ENCODE measurements around the gene TUT4.

Gene TUT4

DNA sequence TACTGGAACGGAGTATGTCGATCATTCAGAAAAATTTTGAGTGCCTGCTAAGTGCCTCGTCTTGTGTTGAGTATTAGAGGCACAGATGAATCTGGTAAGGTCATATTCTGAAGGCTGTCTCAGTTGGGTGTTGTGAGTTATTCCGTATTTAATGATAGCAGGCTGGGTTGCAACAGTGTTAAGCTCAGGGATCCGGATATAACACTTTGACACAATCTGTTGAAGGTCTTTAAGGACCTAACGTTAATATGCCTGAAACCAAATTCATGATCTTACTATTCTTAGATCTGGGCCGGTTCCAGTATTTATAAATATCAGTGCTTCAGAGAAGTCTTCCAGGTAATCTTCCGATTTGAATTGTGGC lies 147.9 kb downstream of the TUT4 start:
- peak overlapping the region; percentile 89 for H3K27ac ChIP-seq
- TF ChIP-seq CTCF (conservative IDR thresholded peaks at IDR 0.05): peak; percentile 11; the same call in 1 of the 2 replicates

GRCh38 chr1:52404116-52404974 lies 148.5 kb downstream of the TUT4 start, which contains the start of the genes ORC1 and PRPF38A:
TSS of gene ORC1 (minus strand) at chr1:52404423. CDS start at chr1:52402223, 2,200 bp downstream.
TSS of gene PRPF38A (plus strand) at chr1:52404602. CDS start at chr1:52404750, 148 bp downstream.
- peak within 1 kb of the TSS; percentile 89 for H3K27ac ChIP-seq
- TF ChIP-seq CTCF (conservative IDR thresholded peaks at IDR 0.05): peak; percentile 61

DNA sequence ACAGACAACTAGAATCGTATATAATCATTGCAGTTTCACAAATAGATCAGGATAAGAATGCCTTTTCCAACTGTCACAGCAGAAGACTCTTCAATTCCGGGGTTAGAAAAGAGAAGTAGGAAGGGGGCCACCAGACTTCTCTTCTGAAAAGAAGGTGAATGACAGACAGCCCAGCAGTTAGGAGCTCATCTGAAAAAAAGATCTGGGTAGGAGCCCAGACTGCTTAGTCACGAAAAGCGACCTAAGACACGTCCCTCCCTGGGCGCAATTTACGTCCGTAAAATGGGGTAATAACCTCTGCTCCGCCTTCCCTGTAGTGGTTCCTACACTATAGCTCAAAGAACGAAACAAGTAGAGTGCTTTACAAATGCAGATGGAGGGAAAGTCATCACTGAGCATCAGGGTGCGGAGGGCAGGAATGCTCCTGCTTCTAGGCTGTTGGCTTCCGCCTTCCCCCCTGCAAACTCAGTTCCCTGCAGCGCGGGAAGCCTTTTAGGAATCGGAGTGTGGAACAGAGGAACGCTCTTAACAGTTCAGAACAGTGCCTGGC lies 149.3 kb downstream of the TUT4 start:
- peak overlapping the region; percentile 89 for H3K27ac ChIP-seq
- TF ChIP-seq CTCF (conservative IDR thresholded peaks at IDR 0.05): no peak

- no peak for TF ChIP-seq CTCF (conservative IDR thresholded peaks at IDR 0.05)
- peak overlapping the region; percentile 89 for H3K27ac ChIP-seq
Measured at GRCh38 chr1:52402860-52403240, 150.0 kb downstream of the TUT4 start.

DNA sequence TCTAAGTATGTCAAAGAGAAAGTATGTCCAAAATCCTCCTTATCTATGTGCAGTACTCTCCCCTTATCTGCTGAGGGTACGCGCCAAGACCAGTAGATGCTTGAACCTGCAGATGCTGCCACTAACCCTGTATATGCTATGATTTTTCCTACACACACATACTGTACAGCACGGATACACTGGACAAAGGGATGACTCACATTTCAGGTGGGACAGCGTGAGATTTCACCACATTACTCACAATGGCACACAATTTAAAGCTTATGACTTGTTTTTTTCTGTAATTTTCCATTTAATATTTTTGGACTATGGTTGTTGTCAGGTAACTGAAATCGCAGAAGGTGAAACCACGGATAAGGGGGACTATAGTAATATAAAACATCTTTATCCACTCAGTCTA lies 152.8 kb downstream of the TUT4 start:
- H3K27ac ChIP-seq: no peak overlapping the region
- TF ChIP-seq CTCF (conservative IDR thresholded peaks at IDR 0.05): no peak

DNA sequence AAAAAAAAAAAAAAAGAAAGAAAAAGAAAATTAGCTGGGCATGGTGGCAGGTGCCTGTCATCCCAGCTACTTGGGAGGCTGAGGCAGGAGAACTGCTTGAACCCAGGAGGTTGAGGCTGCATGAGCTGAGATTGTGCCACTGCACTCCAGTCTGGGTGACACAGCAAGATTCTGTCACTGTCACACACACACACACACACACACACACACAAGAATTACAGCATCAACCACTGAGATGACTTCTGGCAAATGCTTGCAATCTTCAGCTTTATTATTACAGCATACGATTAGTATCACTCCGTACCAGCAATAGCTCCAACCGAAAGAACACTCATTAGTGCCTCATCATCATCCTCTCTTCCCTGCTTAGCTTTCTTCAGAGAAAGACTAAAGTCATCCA lies 153.3 kb downstream of the TUT4 start:
- no peak for TF ChIP-seq CTCF (conservative IDR thresholded peaks at IDR 0.05)
- H3K27ac ChIP-seq: no peak overlapping the region

DNA sequence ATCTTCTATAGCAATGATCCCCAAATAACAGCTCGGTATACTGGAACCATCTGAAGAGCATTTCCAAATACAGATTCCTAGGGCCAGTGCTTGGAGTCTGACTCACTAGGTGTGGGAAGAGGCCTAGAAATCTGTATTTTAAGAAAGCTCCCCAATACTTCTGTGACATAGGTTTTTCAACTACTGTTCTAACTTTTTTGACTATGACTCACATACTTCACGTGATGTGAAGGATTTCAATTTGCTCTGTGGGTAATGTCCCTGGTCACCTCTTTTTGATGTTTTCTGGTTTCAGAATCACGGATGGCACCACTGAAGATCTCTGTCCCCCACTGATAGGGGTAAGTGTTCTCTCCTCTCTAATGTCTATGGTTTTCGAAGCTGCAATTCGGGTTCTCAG lies 159.7 kb downstream of the TUT4 start:
- TF ChIP-seq CTCF (conservative IDR thresholded peaks at IDR 0.05): no peak
- H3K27ac ChIP-seq: no peak overlapping the region

Measured in VCaP (cell line).